Kidney (tissue), 14 donors: Measurements from ENCODE around the gene UAP1L1. TPM values are rescaled to one million over a fixed set of nuclear protein-coding genes. Genes with fewer than 3 reads are reported as not detected.

Experiments used
- DNase-seq, 5 donors: peaks; one replicate each; pipeline ENCODE4 v3.0.0-alpha.2; 2013 to 2020
- FAIRE-seq: peaks from 2 replicates; lab custom pipeline; 2012; peaks lifted over from hg19 to GRCh38; lab: Jason Lieb, UNC
- H3K27ac ChIP-seq, 2 donors: one replicate each; pipeline ENCODE4 v1.7.0; 2013; ENCODE audit warnings: low read depth in 2 of 2, low read length in 2 of 2, inconsistent platforms in 1 of 2
- H3K27me3 ChIP-seq: one replicate; pipeline ENCODE4 v1.7.1; 2013; ENCODE audit warnings: low read length, inconsistent platforms; ENCODE audit not compliant: control insufficient read depth, insufficient read depth
- H3K36me3 ChIP-seq, 3 donors: one replicate each; pipeline versions ENCODE4 v1.7.0 to v1.7.1; 2013; ENCODE audit warnings: low read length in 3 of 3, control low read depth in 1 of 3, inconsistent platforms in 1 of 3; ENCODE audit not compliant: insufficient read depth in 3 of 3, control insufficient read depth in 2 of 3
- H3K4me1 ChIP-seq, 3 donors: one replicate each; pipeline versions ENCODE4 v1.7.0 to v1.7.1; 2013; ENCODE audit warnings: low read length in 3 of 3, inconsistent platforms in 1 of 3, low read depth in 1 of 3; ENCODE audit not compliant: control insufficient read depth in 2 of 3, insufficient read depth in 2 of 3
- H3K4me3 ChIP-seq, 3 donors: one replicate each; pipeline versions ENCODE4 v1.7.0 to v1.8.1; 2013; ENCODE audit warnings: low read length in 3 of 3, control low read depth in 1 of 3, inconsistent platforms in 1 of 3
- H3K9ac ChIP-seq, 3 donors: one replicate each; pipeline versions ENCODE4 v1.7.0 to v1.7.1; 2013; ENCODE audit warnings: low read length in 3 of 3, control low read depth in 1 of 3, inconsistent platforms in 1 of 3
- H3K9me3 ChIP-seq, 3 donors: one replicate each; pipeline versions ENCODE4 v1.7.0 to v1.7.1; 2013; ENCODE audit warnings: low read length in 3 of 3, control low read depth in 1 of 3, inconsistent platforms in 1 of 3; ENCODE audit not compliant: control insufficient read depth in 2 of 3, insufficient read depth in 1 of 3
- intact Hi-C: fragments of 100-400 bp; cut with DNase I; formaldehyde crosslinking; loops from one replicate; pipeline ENCODE4 v1.11.1; 2022
- polyA plus RNA-seq: library from polyadenylated mRNA; stranded (reverse); fragments of 350-450 nt; fragmentation: Illumina TruSeq; extraction: RNeasy Lipid Tissue Mini Kit (QIAGEN cat#74804); gene quantifications from one replicate; pipeline ENCODE4 v1.2.3, GENCODE V29; 2014; ENCODE audit warnings: low read depth, low replicate concordance; ENCODE audit not compliant: insufficient read depth
- total RNA-seq: library from RNA; stranded (reverse); fragmentation: NEBNext Ultra II Directional; extraction: Animal tissue kit (Norgen Biotek cat#: 25700); gene quantifications from one replicate; pipeline ENCODE4 v1.2.1, GENCODE V29; 2021
- TF ChIP-seq, protein P1 (sequence below): IDR thresholded peaks from 3 replicates; pipeline ENCODE4 v1.5.1; 2012; ENCODE audit warnings: mild to moderate bottlenecking, moderate library complexity, borderline replicate concordance; ENCODE audit not compliant: insufficient read depth; ENCODE audit errors: extremely low read depth
- donor health status: control.
- donor health status: control.
- donor health status: control.
- donor health status: control.
- donor health status: control.
- donor health status: DM: yes; HTN: yes; CAD: no.
- donor health status: Normal renal cell carcinoma (clear cell type).

UAP1L1 gene
- total and polyA plus RNA-seq, 2 donors from 2014 or later = 12.7 to 14.4 TPM

GRCh38 chr9:137112564-137113384, 35.5 kb downstream of the UAP1L1 start:
- Histone ChIP-seq H3K27ac (no peak overlapping the region), H3K27me3 (peaks cover 6% of the 10 kb centered on the region), H3K9me3 (no peaks in the 10 kb centered on the region), H3K4me1 (peaks cover 0 to 4% (median 0%) of the 10 kb centered on the region in 3 donors), H3K36me3 (no peaks in the 10 kb centered on the region), H3K9ac (no peak overlapping the region), H3K4me3 (no peak overlapping the region)
- peak in 2 of 5 donors; percentile 42 to 80 for DNase-seq
- FAIRE-seq = no peak
- TF ChIP-seq, protein P1, sequence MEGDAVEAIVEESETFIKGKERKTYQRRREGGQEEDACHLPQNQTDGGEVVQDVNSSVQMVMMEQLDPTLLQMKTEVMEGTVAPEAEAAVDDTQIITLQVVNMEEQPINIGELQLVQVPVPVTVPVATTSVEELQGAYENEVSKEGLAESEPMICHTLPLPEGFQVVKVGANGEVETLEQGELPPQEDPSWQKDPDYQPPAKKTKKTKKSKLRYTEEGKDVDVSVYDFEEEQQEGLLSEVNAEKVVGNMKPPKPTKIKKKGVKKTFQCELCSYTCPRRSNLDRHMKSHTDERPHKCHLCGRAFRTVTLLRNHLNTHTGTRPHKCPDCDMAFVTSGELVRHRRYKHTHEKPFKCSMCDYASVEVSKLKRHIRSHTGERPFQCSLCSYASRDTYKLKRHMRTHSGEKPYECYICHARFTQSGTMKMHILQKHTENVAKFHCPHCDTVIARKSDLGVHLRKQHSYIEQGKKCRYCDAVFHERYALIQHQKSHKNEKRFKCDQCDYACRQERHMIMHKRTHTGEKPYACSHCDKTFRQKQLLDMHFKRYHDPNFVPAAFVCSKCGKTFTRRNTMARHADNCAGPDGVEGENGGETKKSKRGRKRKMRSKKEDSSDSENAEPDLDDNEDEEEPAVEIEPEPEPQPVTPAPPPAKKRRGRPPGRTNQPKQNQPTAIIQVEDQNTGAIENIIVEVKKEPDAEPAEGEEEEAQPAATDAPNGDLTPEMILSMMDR = no peak
- intact Hi-C loops = loop anchor here (10.0 kb wide), 1 partner anchor 122 kb away; the partner anchor contains the start of gene SLC34A3

DNA sequence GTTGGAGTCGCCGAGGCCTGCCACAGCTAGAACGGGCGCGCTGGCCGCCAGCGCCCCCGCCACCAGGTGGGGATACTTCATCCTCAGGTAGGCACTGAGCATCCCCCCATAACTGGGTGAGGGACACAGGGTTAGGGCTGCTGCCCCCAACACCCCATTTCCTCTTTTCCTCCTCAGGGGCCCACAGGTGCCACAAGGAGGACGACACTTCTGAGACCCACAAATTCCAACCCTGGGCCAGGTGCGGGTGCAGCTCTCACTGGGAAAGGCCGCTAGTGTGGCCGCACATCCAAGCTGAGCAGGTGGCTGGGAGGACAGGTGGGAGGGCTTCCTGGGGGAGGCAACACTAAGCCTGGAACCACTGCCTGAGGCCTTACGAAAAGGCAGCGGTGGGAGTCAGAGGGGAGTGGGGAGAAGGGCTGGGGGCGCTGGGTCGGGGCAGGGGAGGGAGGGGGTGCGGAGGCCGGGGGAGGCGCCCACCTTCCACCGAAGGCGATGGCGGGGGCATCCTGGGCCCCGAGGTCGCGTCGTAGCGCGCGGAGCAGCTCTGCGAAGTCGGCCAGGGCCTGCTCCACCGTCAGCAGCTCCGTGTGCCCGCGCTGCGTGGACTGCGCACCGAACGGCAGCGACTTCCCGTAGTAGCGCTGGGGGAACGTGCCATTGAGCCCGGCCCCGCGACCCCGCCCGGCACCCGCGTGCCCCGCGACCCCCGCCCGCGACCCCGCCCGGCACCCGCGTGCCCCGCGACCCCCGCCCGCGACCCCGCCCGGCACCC, 36.3 kb downstream of the UAP1L1 start:
- Histone ChIP-seq H3K4me3 (no peak overlapping the region), H3K36me3 (no peaks in the 10 kb centered on the region), H3K9ac (peak overlapping the region in 1 of 3 donors; percentile 19), H3K4me1 (peaks cover 0 to 4% (median 0%) of the 10 kb centered on the region in 3 donors), H3K27me3 (peaks cover 6% of the 10 kb centered on the region), H3K9me3 (no peaks in the 10 kb centered on the region), H3K27ac (no peak overlapping the region)
- no peak for FAIRE-seq
- peak in 1 of 5 donors; percentile 78 for DNase-seq
- intact Hi-C loops = loop anchor here (10.0 kb wide), 1 partner anchor 121 kb away; the partner anchor contains the start of gene SLC34A3
- TF ChIP-seq, protein P1 = no peak

DNA sequence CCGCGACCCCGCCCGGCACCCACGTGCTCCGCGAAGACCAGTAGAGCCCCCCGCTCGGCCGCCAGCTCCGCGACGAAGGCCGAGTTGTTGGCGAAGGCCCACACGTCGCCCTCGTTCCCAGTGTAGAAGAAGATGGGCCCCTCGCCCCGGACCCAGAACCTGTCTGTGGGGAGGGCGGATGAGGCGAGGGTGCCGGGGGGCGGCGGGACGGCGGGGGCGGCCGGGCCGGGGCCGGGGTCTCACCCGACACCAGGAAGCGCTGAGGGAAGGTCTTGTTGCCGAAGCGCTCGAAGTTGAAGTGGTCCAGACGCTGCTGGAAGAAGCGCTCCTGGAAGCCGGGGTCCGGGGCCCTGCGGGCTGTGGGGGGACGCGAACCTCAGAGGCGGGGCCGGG, 36.9 kb downstream of the UAP1L1 start:
- Histone ChIP-seq H3K27me3 (peaks cover 6% of the 10 kb centered on the region), H3K4me3 (peak overlapping the region in 1 of 3 donors; percentile 53), H3K4me1 (peaks cover 0 to 4% (median 0%) of the 10 kb centered on the region in 3 donors), H3K27ac (no peak overlapping the region), H3K9me3 (no peaks in the 10 kb centered on the region), H3K36me3 (no peaks in the 10 kb centered on the region), H3K9ac (no peak overlapping the region)
- FAIRE-seq = no peak
- peak in 2 of 5 donors; percentile 15 to 63 for DNase-seq
- TF ChIP-seq, protein P1 = no peak
- intact Hi-C loops = loop anchor here (10.0 kb wide), 1 partner anchor 121 kb away; the partner anchor contains the start of gene SLC34A3
